Measurements from ENCODE around the gene ERCC6L2. TPM values are rescaled to one million over a fixed set of nuclear protein-coding genes. Genes with fewer than 3 reads are reported as not detected.

Gene ERCC6L2
- total and polyA plus RNA-seq, 2 of the 8 experiments (the other 6 are each of a cell fraction or from before 2014, with no cell fraction given) = 9.8 to 50.0 TPM

- POLR2A ChIA-PET (ENCODE audit: partially characterized antibody) = interaction anchor here (1.0 kb wide), 1 partner anchor 33 kb away, joined by 3 read pairs; no protein-coding TSS in a partner anchor
- no peaks in the 10 kb centered on the region for H3K9me3 ChIP-seq (ENCODE audit: insufficient read depth in 2 of 2, low read depth in 1 of 2, low read length in 1 of 2)
- CTCF ChIA-PET (ENCODE audit: partially characterized antibody) = interaction anchor here (0.6 to 1.8 kb wide), 10 partner anchors 9 to 1394 kb away, joined by 3 to 5 read pairs (median 4); no protein-coding TSS in a partner anchor
- H3K36me3 ChIP-seq (ENCODE audit: control insufficient read depth in 2 of 4, insufficient read depth in 4 of 4, low read length in 3 of 4) = peaks cover 0 to 6% (median 0%) of the 10 kb centered on the region in 4 experiments; a peak in 1 of 8 replicates
- no peak overlapping the region for H2BK120ac ChIP-seq (replicated peaks; ENCODE audit: low read depth, low read length)
- no peak overlapping the region for H4K8ac ChIP-seq (ENCODE audit: extremely low read depth, insufficient read depth, low read length)
- no peak overlapping the region for H3K23ac ChIP-seq (ENCODE audit: insufficient read length)
- H3K4me2 ChIP-seq (ENCODE audit: insufficient read depth in 1 of 2, low read depth in 2 of 2, low read length in 2 of 2) = no peak overlapping the region
- H3K23me2 ChIP-seq (ENCODE audit: low read depth, low read length) = no peaks in the 10 kb centered on the region
- no peak for FAIRE-seq
- DNase-seq (ENCODE audit: low read depth in 1 of 2, low spot score in 2 of 2) = no peak
- WGBS, 2 experiments (ENCODE audit: extremely low coverage in 1 of 2, insufficient coverage in 1 of 2, insufficient read length in 1 of 2, insufficient replicate concordance in 2 of 2, low coverage in 1 of 2, low lambda C conversion rate in 2 of 2, missing lambda C conversion rate in 1 of 2) = 79% methylated on average over 2 of the region's 2 CpGs; no CpG with 5 or more reads in 1 of the 2 experiments
- H3K79me1 ChIP-seq (ENCODE audit: low read depth, low read length) = no peaks in the 10 kb centered on the region
- no peak overlapping the region for H3K9ac ChIP-seq (replicated peaks in 1 of 4; ENCODE audit: extremely low read depth in 1 of 4, low read depth in 3 of 4, low read length in 3 of 4)
- H3K4me1 ChIP-seq (replicated peaks in 1 of 4; ENCODE audit: control insufficient read depth in 3 of 4, insufficient read depth in 4 of 4, low read length in 3 of 4) = 0 out of 7 replicates have a peak, but pooled peaks cover 0 to 4% (median 0%) of the 10 kb centered on the region in 4 experiments
- no peaks in the 10 kb centered on the region for H4K20me1 ChIP-seq (replicated peaks in 1 of 2; ENCODE audit: control insufficient read depth in 1 of 2, insufficient read depth in 2 of 2, low read length in 2 of 2)
- no peak overlapping the region for H2BK5ac ChIP-seq (ENCODE audit: low read depth, low read length)
- no peak overlapping the region for H2BK12ac ChIP-seq (ENCODE audit: low read depth, low read length)
- H2BK15ac ChIP-seq (ENCODE audit: low read length) = no peak overlapping the region
- no peak overlapping the region for H3K14ac ChIP-seq (ENCODE audit: insufficient read length)
- H2BK20ac ChIP-seq (ENCODE audit: low read length) = no peak overlapping the region
- no peak overlapping the region for H2AK5ac ChIP-seq (ENCODE audit: low read depth, low read length)
- H3K79me2 ChIP-seq (ENCODE audit: control insufficient read depth in 1 of 2, insufficient read depth in 2 of 2, low read length in 2 of 2) = 0 out of 4 replicates have a peak, but pooled peaks cover 0 to 5% of the 10 kb centered on the region in 2 experiments
- no peaks in the 10 kb centered on the region for H3K27me3 ChIP-seq (replicated peaks in 1 of 4; ENCODE audit: control insufficient read depth in 3 of 4, extremely low read depth in 1 of 4, insufficient read depth in 3 of 4, low read length in 3 of 4)
- no peak overlapping the region for H4K5ac ChIP-seq (ENCODE audit: insufficient read length, low read depth, low read length)
- no peak overlapping the region for H3K18ac ChIP-seq (ENCODE audit: extremely low read depth, low read length)
- H2AFZ ChIP-seq (ENCODE audit: low read length) = no peak overlapping the region
- H3K27ac ChIP-seq (ENCODE audit: low read depth, low read length) = no peak overlapping the region
- H3K56ac ChIP-seq (replicated peaks; ENCODE audit: insufficient read length, low read depth, low read length) = no peak overlapping the region
- TF ChIP-seq CEBPB (IDR thresholded peaks at IDR 0.05; ENCODE audit: low read depth, low read length) = no peak
- peak; percentile 23 to 32; a peak in 2 of 4 replicates for TF ChIP-seq RAD21 (IDR thresholded peaks at IDR 0.05 in 1 of 2, conservative IDR thresholded peaks at IDR 0.05 in 1 of 2; ENCODE audit: low read depth in 2 of 2, low read length in 2 of 2)
- peak in 1 of 3 experiments; percentile 53; a peak in 2 of 4 replicates for TF ChIP-seq CTCF (IDR thresholded peaks at IDR 0.05; ENCODE audit: control extremely low read depth in 1 of 3, insufficient read depth in 1 of 3, low read depth in 1 of 3, low read length in 3 of 3)
- no peak for TF ChIP-seq HDAC6 (IDR thresholded peaks at IDR 0.05; ENCODE audit: low read depth, low read length)
- H3K4ac ChIP-seq (replicated peaks; ENCODE audit: insufficient read length, low read depth, low read length) = no peak overlapping the region
- H4K91ac ChIP-seq (replicated peaks; ENCODE audit: insufficient read length, low read length) = no peak overlapping the region
- no peak overlapping the region for H3K4me3 ChIP-seq (ENCODE audit: extremely low read depth in 1 of 4, insufficient read depth in 2 of 4, low read depth in 3 of 4, low read length in 4 of 4)
Observed at GRCh38 chr9:95907794-95908193, 32.3 kb downstream of the ERCC6L2 start.
